Measurements from ENCODE around the gene HIVEP3.

HIVEP3 gene

GRCh38 chr1:41918450-41919043 lies at the start of gene HIVEP3:
Gene HIVEP3, minus strand, starts transcription at chr1:41918922.
- H3K36me3 ChIP-seq (ENCODE audit: insufficient read depth) = no peaks in the 10 kb centered on the region
- no peak within 1 kb of the TSS for H2AFZ ChIP-seq (ENCODE audit: low read depth)
- no peak within 1 kb of the TSS for H3K4me3 ChIP-seq (IDR thresholded peaks at IDR 0.05; ENCODE audit: insufficient read depth, low read depth, low read length)
- no peak for TF ChIP-seq CTCF (conservative IDR thresholded peaks at IDR 0.05; ENCODE audit: low read depth, low read length)
- no peaks in the 10 kb centered on the region for H3K4me1 ChIP-seq (ENCODE audit: low read depth, poor library complexity, severe bottlenecking)
- H3K4me2 ChIP-seq = no peak within 1 kb of the TSS
- no peak within 1 kb of the TSS for H3K9ac ChIP-seq
- no peak within 1 kb of the TSS for H3K27ac ChIP-seq
- no peaks in the 10 kb centered on the region for H3K27me3 ChIP-seq (ENCODE audit: insufficient read depth, low read depth)
- no peaks in the 10 kb centered on the region for H4K20me1 ChIP-seq (ENCODE audit: insufficient read depth)
- H3K79me2 ChIP-seq (ENCODE audit: insufficient read depth, low read depth) = no peaks in the 10 kb centered on the region

GRCh38 chr1:41964400-41964799 lies 45.7 kb upstream of the HIVEP3 start:
- no peak overlapping the region for H2AFZ ChIP-seq (ENCODE audit: low read depth)
- H3K27me3 ChIP-seq (ENCODE audit: insufficient read depth, low read depth) = no peaks in the 10 kb centered on the region
- no peak overlapping the region for H3K4me2 ChIP-seq
- no peaks in the 10 kb centered on the region for H3K36me3 ChIP-seq (ENCODE audit: insufficient read depth)
- H3K27ac ChIP-seq = no peak overlapping the region
- no peak overlapping the region for H3K4me3 ChIP-seq (IDR thresholded peaks at IDR 0.05; ENCODE audit: insufficient read depth, low read depth, low read length)
- H4K20me1 ChIP-seq (ENCODE audit: insufficient read depth) = no peaks in the 10 kb centered on the region
- TF ChIP-seq CTCF (conservative IDR thresholded peaks at IDR 0.05; ENCODE audit: low read depth, low read length) = no peak
- H3K9ac ChIP-seq = no peak overlapping the region
- no peaks in the 10 kb centered on the region for H3K79me2 ChIP-seq (ENCODE audit: insufficient read depth, low read depth)
- H3K4me1 ChIP-seq (ENCODE audit: low read depth, poor library complexity, severe bottlenecking) = peaks cover 5% of the 10 kb centered on the region

GRCh38 chr1:41963636-41964035 lies 44.9 kb upstream of the HIVEP3 start:
- no peak overlapping the region for H3K4me3 ChIP-seq (IDR thresholded peaks at IDR 0.05; ENCODE audit: insufficient read depth, low read depth, low read length)
- no peak overlapping the region for H3K4me2 ChIP-seq
- no peak for TF ChIP-seq CTCF (conservative IDR thresholded peaks at IDR 0.05; ENCODE audit: low read depth, low read length)
- H4K20me1 ChIP-seq (ENCODE audit: insufficient read depth) = no peaks in the 10 kb centered on the region
- H3K36me3 ChIP-seq (ENCODE audit: insufficient read depth) = no peaks in the 10 kb centered on the region
- H3K27ac ChIP-seq = no peak overlapping the region
- H3K9ac ChIP-seq = no peak overlapping the region
- no peak overlapping the region for H2AFZ ChIP-seq (ENCODE audit: low read depth)
- H3K79me2 ChIP-seq (ENCODE audit: insufficient read depth, low read depth) = no peaks in the 10 kb centered on the region
- H3K27me3 ChIP-seq (ENCODE audit: insufficient read depth, low read depth) = no peaks in the 10 kb centered on the region
- H3K4me1 ChIP-seq (ENCODE audit: low read depth, poor library complexity, severe bottlenecking) = peaks cover 5% of the 10 kb centered on the region

- Histone ChIP-seq H3K79me2 (ENCODE audit: insufficient read depth, low read depth) (no peaks in the 10 kb centered on the region), H3K4me1 (ENCODE audit: low read depth, poor library complexity, severe bottlenecking) (peaks cover 36% of the 10 kb centered on the region), H3K4me3 (IDR thresholded peaks at IDR 0.05; ENCODE audit: insufficient read depth, low read depth, low read length) (no peak overlapping the region), H3K27ac (no peak overlapping the region), H3K36me3 (ENCODE audit: insufficient read depth) (no peaks in the 10 kb centered on the region), H2AFZ (ENCODE audit: low read depth) (no peak overlapping the region), H4K20me1 (ENCODE audit: insufficient read depth) (no peaks in the 10 kb centered on the region), H3K4me2 (no peak overlapping the region), H3K9ac (no peak overlapping the region), H3K27me3 (ENCODE audit: insufficient read depth, low read depth) (no peaks in the 10 kb centered on the region)
- TF ChIP-seq CTCF (conservative IDR thresholded peaks at IDR 0.05; ENCODE audit: low read depth, low read length) = no peak
These were observed 39.4 kb upstream of the HIVEP3 start for GRCh38 chr1:41958015-41958673.

All from KMS-11 (cell line).